Testis (tissue), 3 donors: ENCODE results near the gene FRMD1. TPM values are rescaled to one million over a fixed set of nuclear protein-coding genes. Genes with fewer than 3 reads are reported as not detected.
A peak's percentile ranks its signal among the peaks of the same experiment; 100 is the strongest.

Experiments used
- DNase-seq: peaks from one replicate; pipeline ENCODE4 v3.0.0-alpha.2; 2019
- H3K27ac ChIP-seq, 2 donors: fragments of 200-600 bp; sonication (generic); one replicate each; pipeline ENCODE4 v1.5.1; 2019
- H3K27me3 ChIP-seq: fragments of 200-600 bp; sonication (generic); one replicate; pipeline ENCODE4 v1.5.1; 2019
- H3K36me3 ChIP-seq: fragments of 200-600 bp; sonication (generic); one replicate; pipeline ENCODE4 v1.5.1; 2017; ENCODE audit warnings: low read depth; ENCODE audit errors: missing control alignments
- H3K4me1 ChIP-seq: fragments of 200-600 bp; sonication (generic); one replicate; pipeline ENCODE4 v1.5.1; 2019
- H3K4me3 ChIP-seq, 2 donors: fragments of 200-600 bp; sonication (generic); one replicate each; pipeline ENCODE4 v1.5.1; 2017 to 2019
- H3K9me3 ChIP-seq: fragments of 200-600 bp; sonication (generic); one replicate; pipeline ENCODE4 v1.5.1; 2017
- CTCF ChIP-seq, 3 experiments: fragments of 450-650 bp in 2 of 3; fragments of 200-600 bp in 1 of 3; sonication (generic) in 1 of 3; IDR thresholded peaks; one replicate each; pipeline ENCODE4 v1.5.1; 2016 to 2019; ENCODE audit warnings: antibody characterized with exemption in 3 of 3, mild to moderate bottlenecking in 2 of 3, moderate library complexity in 1 of 3
- POLR2A ChIP-seq: fragments of 450-650 bp; IDR thresholded peaks from one replicate; pipeline ENCODE4 v1.6.1; 2017; ENCODE audit warnings: antibody characterized with exemption, mild to moderate bottlenecking, moderate library complexity
- WGBS, 2 donors: methylation state at CpG; one replicate each; pipeline ENCODE4 v1.1.5; 2018; 5-methylcytosine and 5-hydroxymethylcytosine counted together
- intact Hi-C: fragments of 100-400 bp; cut with DNase I; formaldehyde crosslinking; loops from one replicate; pipeline ENCODE4 v1.15.1; 2023; ENCODE audit warnings: low total_unique reads
- polyA plus RNA-seq: library from polyadenylated mRNA; stranded (reverse); fragments of 350-450 nt; fragmentation: Illumina TruSeq; extraction: RNeasy Lipid Tissue Mini Kit (QIAGEN cat#74804); gene quantifications from one replicate; pipeline ENCODE4 v1.2.3, GENCODE V29; 2014; ENCODE audit warnings: low read depth, low replicate concordance; ENCODE audit not compliant: insufficient read depth
- total RNA-seq, 2 donors: library from RNA; depleted of rRNA; stranded (reverse); fragments of >200 nt; gene quantifications; one replicate each; pipeline ENCODE4 v1.2.3, GENCODE V29; 2016

The FRMD1 gene
- total and polyA plus RNA-seq, 3 donors from 2014 or later: 7.2 to 13.5 (median 8.0) TPM

DNA sequence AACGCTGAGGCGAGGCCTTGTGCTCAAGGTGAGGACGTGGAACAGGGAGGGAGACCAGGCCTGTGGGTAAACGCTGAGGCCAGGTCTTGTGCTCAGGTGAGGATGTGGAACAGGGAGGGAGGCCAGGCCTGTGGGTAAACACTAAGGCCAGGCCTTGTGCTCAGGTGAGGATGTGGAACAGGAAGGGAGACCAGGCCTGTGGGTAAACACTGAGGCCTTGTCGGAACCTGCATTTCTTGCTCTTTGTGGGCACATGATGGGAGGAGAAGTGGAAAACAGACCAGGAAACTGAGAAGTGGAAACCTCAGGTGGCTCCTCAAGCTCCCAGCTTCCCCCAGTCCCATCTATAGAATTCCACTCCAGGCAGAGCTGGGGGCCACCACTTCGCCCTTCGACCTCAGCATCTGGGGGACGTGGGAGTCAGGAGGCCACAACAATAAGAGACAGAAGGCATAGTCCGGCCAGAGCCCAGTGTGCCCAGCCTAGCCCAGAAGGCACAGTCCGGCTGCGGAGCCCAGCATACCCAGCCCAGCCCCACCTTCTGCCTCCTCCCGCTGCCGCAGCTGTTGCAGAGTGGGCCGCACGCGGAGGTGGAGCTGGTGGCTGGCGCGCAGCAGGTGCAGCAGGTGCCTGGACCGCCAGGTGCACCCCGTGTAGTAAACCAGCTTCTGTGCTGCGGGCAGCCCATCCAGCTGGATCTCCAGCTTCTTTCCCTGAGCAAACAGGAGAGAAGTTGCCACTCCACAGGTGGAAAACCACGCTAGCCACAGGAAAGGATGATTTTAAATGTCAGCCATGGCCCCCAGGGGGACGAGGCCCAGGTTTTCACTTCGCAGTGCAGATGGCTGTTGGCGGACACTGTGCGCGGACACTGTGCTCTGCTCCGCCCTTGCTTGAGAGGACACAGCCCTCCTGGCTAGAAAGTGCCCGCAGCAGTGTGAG, 17.5 kb downstream of the FRMD1 start:
- intact Hi-C loops: no loop called here

GRCh38 chr6:168060521-168060931, 18.5 kb downstream of the FRMD1 start:
- peaks cover 6% of the 10 kb centered on the region for H3K4me1 ChIP-seq
- H3K4me3 ChIP-seq: no peak overlapping the region
- H3K27me3 ChIP-seq: no peaks in the 10 kb centered on the region
- TF ChIP-seq CTCF (IDR thresholded peaks at IDR 0.05) (peak; percentile 68 to 73 (median 69)), POLR2A (no peak)
- DNase-seq: peak; percentile 90
- intact Hi-C loops: no loop called here
- H3K36me3 ChIP-seq: no peaks in the 10 kb centered on the region
- H3K27ac ChIP-seq: no peak overlapping the region
- no peaks in the 10 kb centered on the region for H3K9me3 ChIP-seq
- WGBS, 2 donors: 43 to 45% methylated on average over 1 to 12 of the region's 12 CpGs

More for the DNA sequence above, 17.5 kb downstream of the FRMD1 start:
- Histone ChIP-seq H3K27me3 (no peaks in the 10 kb centered on the region), H3K9me3 (no peaks in the 10 kb centered on the region), H3K36me3 (no peaks in the 10 kb centered on the region), H3K4me3 (no peak overlapping the region), H3K27ac (no peak overlapping the region), H3K4me1 (peaks cover 6% of the 10 kb centered on the region)
- WGBS, 2 donors: 94 to 96% methylated on average over 24 to 29 of the region's 29 CpGs
- TF ChIP-seq POLR2A: no peak
- no peak for TF ChIP-seq CTCF (IDR thresholded peaks at IDR 0.05)
- DNase-seq: no peak

DNA sequence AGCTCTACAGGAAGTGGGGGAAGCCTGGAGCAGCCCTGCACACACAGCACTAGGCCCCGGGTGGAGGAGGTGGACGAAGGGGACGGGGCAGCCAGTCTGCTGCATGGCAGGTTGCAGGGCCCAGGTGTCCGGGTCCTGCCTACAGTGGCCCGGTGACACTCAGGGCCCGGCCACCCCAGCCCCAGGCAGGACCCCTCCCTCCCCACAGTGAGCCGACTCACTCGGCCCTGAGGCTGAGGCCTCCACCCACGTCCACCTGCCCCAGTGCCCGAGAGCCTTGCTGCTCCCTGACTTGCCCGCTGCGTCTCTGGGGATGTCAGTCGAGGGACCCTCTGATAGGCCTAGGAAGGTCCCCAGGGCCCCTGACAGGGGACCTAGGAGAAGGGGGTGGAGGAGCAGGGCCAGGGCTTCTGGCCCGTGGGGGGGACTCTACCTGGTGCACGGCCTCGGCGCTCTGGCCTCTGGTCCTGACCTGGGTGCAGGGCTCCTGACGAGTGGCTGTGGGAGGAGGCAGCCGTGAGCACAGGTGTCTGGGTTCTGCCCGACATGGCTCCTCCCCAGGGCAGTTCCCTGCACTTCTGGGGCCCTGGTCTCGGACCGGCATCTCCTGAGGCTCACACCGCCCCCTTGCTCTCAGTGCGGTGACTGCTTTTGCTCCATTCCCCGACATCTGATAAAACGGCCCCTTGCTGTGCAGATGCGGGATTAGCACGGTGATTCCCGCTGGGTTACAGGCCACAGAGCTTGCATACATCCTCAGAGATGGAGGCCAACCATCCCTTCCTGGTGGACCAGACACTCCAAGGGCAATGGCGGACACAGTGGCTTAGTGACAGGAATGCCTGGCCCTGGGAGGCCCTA, 20.1 kb downstream of the FRMD1 start:
- Histone ChIP-seq H3K27me3 (no peaks in the 10 kb centered on the region), H3K4me3 (no peak overlapping the region), H3K4me1 (peaks cover 15% of the 10 kb centered on the region), H3K27ac (no peak overlapping the region), H3K9me3 (no peaks in the 10 kb centered on the region), H3K36me3 (no peaks in the 10 kb centered on the region)
- intact Hi-C loops: no loop called here
- WGBS, 2 donors: 92 to 96% methylated on average over 10 to 30 of the region's 30 CpGs
- TF ChIP-seq POLR2A (no peak), CTCF (IDR thresholded peaks at IDR 0.05) (no peak)
- no peak for DNase-seq

- no peak for TF ChIP-seq CTCF (IDR thresholded peaks at IDR 0.05)
- no peak for TF ChIP-seq POLR2A
- H3K36me3 ChIP-seq: no peaks in the 10 kb centered on the region
- H3K9me3 ChIP-seq: no peaks in the 10 kb centered on the region
- intact Hi-C loops: no loop called here
- WGBS, 2 donors: 92 to 97% methylated on average over 14 of the region's 14 CpGs
- peaks cover 15% of the 10 kb centered on the region for H3K4me1 ChIP-seq
- H3K27ac ChIP-seq: no peak overlapping the region
- DNase-seq: no peak
- no peak overlapping the region for H3K4me3 ChIP-seq
- no peaks in the 10 kb centered on the region for H3K27me3 ChIP-seq
Measured at GRCh38 chr6:168057836-168058235, 21.2 kb downstream of the FRMD1 start.
